HT-29 (cell line): Measurements from ENCODE around the gene LYL1. TPM values are rescaled to one million over a fixed set of nuclear protein-coding genes. Genes with fewer than 3 reads are reported as not detected.

Experiments used
- DNase-seq: peaks from one replicate; pipeline ENCODE4 v3.0.0-alpha.2; 2015; ENCODE audit warnings: low spot score
- total RNA-seq: library from RNA; depleted of rRNA; stranded (reverse); fragments of >200 nt; shearing (Covaris generic); gene quantifications from 2 replicates; pipeline ENCODE4 v1.2.3, GENCODE V29; 2014

Gene LYL1
- total RNA-seq, 1 experiment from 2014 or later: 2.5 TPM

DNA sequence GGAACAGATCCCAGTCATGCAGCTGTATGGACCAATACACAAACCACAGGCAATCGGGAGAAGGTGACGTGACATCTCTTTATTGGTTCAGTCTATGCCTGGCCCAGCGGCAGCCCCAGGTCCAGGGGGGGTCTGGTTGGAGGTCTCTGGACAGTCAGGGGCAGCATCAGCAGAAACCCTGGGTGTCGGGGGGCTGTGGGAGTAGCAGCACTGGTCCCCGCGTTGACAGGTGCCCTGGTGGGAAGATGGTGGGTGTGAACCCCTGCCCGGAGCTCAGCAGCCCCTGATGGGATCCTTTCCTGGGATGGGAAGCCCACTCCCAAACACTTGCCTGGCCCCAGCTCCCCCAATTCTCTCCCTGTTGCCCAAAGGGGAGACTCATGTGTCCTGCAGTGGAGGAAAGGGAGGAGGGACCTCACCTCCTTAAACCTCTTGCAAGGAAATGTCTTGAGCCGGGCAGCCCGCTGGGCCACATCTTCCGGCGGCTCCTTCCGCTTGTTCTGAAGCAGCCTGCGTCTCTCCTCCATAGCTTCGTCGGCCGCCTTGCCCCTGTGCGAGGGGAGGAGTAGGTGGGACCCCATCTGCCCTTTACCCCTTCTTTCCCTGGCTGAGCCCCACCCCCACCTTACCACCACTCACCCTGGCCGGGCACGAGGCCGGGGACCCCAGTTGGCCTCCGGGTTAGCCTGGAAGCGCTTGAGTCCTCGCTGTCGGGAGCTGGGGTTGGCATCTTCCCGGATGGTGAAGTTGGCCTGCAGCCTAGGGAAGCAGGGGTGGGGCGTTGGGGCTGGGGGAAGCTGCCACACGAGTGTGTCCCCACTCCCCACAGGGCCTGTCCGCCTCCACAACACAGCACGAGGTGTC is 2.4 kb upstream of the LYL1 start:
- no peak for DNase-seq

- no peak for DNase-seq
Observed at GRCh38 chr19:13104360-13104847, 1.7 kb upstream of the LYL1 start.

DNA sequence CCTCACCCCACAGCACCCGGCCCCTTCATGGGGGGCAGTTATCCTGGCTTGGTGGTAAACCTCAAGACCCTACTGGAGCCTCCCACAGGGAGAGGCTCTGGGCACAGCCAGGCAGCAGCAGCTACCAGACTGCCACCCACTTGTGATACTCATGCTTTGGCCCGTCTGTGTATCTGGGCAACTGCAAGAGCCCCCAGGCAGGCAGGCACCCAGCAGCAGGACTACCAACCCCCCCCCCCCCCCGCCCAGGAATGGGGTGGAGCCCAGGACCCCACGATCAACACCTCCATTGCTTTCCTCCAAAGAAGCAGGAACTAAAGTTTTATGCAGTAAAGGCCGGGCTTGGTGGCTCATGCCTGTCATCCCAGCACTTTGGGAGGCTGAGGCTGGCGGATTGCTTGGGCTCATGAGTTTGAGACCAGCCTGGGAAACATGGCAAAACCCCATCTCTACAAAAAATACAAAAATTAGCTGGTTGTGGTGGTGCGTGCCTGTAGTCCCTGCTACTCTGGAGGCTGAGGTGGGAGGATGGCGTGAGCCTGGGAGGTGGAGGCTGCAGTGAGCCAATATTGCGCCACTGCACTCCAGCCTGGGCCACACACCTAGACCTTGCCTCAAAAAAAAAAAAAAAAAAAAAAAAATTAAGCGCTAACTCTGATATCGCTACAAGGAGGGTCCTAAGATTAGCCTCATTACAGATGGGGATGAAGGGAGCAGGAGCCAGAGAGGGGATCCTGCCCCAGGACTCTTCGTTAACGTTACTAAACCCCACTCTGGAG is 1.1 kb upstream of the LYL1 start:
- DNase-seq: no peak

DNA sequence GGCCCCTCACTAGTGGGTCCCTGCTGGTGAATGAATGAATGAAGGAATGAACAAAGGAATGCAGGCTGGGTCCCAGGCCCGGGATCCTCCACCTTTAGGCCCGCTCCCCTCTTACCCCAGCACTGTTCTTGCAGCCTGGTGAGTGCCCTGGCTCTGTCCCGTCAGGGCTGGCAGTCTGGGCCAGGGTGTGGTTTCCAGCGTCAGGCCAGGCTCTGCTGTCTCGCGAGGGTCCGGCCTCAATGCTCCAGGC is 317 bp downstream of the LYL1 start:
- no peak for DNase-seq

DNA sequence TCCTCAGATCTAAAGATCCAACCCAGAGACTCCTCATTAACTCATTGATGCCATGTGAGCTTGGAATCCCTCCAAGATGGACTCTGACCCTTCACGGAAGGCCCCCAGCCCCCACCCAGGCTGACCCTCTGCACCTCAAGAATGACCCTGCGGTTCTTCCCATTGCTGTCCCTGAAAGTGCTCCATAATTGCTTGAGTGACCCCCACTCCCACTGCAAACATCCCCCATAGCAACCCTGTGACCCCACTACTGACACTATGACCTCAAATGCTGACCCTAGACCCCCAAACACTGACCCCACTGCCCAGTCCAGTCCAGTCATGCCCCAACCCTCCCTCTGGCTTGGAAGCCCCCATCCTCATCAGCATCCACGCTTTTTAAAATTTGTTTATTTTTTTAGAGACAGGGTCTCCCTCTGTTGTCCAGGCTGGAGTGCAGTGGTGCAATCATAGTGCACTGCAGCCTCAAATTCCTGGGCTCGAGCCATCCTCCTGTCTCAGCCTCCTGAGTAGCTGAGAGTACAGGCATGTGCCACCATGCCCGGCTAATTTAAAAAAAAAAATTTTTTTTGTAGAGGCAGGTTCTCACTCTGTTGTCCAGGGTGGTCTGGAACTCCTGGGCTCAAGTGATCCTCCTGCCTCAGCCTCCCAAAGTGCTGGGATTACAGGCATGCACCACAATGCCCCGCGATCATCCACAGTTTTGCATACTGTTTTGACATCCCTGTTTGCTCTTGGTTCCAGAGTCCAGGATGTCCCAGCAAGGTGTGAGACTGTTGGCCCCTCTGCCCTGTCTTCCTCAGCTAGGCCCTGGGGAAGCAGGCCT is 855 bp downstream of the LYL1 start:
- no peak for DNase-seq

GRCh38 chr19:13100841-13101589 is 1.6 kb downstream of the LYL1 start:
- DNase-seq: no peak

DNA sequence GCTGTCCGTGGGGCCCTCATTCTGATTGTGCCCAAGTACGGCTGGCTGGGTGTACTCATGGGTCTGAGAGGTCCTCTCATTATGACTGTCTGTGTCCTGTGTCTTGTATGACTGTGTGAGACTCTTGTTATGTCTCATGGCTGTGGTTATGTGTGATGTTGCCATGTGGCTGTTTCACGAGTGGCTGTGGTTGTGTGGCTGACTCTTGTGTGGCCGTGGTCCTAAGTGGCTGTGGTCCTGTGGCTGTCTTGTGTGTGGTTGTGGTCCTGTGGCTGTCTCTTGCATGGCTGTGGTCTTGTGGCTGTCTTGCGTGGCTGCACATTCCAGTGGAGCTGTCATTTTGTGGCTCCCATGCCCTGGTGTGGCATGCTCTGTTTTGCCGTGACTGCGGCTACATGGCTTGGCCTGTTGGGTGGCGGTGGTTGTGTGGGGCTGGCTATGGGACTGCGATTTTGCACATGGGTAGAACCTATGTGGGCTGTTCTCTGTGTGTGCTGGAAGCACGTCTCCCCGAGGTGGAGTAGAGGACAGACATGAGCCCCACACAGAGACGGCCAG is 2.5 kb downstream of the LYL1 start:
- DNase-seq: no peak

GRCh38 chr19:13099073-13099999 is 3.3 kb downstream of the LYL1 start:
- DNase-seq: peak; percentile 55

GRCh38 chr19:13098277-13099072 is 4.2 kb downstream of the LYL1 start:
- DNase-seq: peak; percentile 45

DNA sequence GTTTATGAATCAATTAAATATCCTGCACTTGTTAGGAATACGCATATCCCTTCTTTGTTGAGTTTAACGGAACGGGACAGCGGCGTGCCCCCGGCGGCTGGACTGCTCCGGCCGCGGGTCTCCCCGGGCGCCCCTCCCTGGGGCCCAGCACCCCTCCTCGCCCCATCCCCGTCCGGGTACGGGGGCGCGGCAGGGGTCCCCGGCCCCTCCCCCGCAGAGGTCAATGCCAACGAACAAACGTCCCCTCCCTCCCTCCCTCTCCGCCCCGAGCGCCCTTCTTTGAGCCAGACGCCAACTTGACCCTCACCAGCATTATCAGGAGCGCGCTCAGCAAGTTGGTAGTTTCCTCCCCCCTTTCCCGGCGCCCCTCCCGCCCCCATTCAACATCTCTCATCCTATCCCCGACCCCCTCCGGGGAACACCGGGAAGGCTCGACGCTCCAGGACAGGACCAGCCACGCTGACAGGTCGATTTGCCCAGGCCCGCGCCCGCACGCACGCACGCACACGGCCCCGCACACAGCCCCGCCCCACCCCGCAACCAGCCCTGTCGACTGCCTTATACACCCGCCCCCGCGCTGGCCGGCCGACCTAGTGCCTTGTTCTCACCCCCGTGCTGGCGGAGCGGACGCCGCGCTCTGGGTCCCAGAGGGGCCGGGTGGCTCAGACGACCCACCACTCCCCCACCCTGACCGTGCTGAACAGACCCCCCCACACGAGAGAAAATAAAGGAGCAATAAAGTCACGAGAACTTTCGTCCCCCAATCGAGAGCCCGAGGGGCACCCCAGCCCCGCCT is 5.0 kb downstream of the LYL1 start:
- no peak for DNase-seq

DNA sequence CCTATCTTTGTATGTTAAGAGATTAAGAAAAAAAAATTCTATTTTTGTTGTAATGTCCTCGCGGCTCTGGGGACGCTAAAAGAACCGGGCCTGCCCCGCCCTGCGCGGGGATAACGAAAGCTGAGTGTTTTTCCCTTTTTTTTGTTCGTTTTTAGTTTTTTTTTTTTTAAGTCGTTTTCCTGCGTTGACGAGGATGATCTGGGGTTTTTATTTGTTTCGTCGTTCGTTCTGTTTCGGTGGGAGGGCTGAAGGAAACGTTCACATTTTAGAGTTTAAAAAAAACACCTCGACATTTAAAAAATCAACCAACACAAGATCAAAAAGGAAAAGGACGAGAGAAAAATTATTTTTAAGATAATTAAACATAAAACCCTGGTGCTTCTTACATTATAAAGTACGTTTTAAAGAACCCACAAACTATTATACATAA is 5.6 kb downstream of the LYL1 start:
- DNase-seq: no peak

DNA sequence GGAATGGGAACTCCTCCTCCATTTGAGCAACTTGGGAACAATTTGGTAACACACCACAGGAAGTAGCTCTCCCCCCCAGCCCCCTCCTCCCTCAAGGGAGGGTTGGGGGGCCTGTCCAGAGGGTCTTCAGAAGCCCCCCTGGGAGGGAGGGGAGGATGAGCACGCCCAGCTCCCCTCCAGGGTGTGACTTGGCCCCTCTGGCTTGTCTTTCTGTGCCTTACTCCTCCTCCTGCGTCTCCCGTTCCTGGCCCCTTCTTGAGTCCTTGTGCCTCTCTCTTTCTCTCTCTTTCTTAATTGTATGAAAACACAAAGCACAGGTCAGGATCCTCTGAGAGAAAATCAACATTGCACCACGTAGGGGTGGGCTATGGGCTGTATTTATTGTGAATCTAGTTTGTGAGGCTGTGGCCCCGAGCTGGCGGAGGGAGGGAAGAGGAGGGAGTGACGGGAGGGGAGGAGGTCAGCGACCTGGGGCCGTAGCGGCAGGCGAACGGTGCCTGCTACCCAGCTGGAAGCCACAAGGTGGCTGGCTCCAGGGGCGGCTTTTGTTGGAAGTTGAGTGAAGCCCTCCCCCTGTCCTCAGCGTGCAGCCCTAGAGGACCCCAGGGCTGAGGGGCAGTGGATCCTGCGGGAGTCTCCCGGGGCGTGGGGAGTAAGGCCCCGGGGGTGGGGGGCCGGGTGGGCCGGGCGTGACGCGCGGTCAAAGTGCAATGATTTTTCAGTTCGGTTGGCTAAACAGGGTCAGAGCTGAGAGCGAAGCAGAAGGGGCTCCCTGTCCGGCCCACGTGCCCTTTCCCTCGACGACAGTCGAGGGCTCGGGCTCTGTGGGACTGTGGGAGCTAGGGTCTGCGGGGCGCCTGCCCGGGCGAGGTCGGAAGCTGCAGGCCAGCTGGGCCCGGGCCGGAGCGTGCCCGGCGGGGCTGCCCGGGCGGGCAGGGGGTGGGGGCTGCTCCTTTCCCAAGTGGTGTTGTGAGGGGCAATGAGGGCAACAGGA is 6.4 kb downstream of the LYL1 start:
- DNase-seq: no peak

- DNase-seq: no peak
Observed at GRCh38 chr19:13095393-13095784, 7.3 kb downstream of the LYL1 start.

- no peak for DNase-seq
Observed at GRCh38 chr19:13094771-13095392, 7.8 kb downstream of the LYL1 start.

DNA sequence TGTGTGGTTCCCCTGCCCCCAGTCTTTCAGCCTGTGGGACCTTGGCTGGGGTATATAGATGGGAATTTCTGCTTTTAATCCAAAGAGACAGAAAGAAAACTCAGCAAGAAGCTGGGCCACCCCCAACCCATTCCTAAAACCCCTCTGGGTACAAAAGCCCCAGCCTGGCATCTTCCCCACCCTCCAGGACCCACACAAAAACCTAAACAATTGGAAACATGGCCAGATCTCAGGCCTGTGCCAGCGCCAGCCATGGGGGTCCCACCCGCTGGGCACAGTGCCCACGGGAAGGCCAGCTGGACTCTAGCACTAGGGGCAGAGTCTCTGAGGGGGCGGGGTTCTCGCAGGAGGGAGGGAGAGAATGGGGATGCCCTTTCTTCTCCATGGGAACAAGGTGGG is 8.6 kb downstream of the LYL1 start:
- DNase-seq: no peak

DNA sequence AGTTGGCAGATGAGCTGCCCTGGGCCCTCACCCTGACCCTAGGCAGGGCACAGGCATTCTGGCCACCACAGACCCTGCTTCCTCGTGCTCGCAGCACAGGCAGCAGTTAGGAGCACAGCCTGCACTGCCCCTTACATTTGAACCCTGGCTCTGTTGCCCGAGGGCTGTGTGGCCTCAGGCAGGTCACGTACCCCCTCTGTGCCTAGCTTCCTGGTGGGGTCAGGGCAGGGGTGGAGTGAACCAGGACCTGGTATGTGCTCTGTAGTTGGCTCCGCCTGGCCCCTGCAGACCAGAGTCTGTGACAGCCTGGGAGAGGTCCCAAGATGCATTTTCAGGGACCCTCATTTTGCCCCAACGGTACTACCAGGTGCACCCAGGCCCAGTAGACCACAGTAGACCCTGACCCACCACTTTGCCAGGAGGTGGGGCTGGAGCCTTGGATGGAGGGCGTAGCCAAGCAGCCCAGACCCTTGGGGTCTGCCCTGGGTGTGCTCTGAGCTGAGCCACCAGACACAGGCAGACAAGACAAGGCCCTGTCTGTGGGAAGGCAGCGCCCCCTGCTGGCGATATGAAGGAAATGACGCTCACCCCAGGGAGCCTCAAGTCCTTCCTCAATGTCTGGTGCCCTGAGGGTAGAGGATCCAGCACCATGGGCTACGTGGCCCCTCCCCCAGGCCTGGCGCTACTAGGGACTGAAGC is 9.1 kb downstream of the LYL1 start:
- peak; percentile 83 for DNase-seq
